Activated CD8-positive, alpha-beta memory T cell treated with anti-CD3 and anti-CD28 coated beads for 48 hours (primary cell): ENCODE data around the gene DLG2.

Source experiments
- DNase-seq, 3 experiments: peaks; one replicate each; pipeline ENCODE4 v3.0.0-alpha.2; 2020; ENCODE audit warnings: low read depth in 2 of 3, low spot score in 2 of 3

DLG2 gene

DNA sequence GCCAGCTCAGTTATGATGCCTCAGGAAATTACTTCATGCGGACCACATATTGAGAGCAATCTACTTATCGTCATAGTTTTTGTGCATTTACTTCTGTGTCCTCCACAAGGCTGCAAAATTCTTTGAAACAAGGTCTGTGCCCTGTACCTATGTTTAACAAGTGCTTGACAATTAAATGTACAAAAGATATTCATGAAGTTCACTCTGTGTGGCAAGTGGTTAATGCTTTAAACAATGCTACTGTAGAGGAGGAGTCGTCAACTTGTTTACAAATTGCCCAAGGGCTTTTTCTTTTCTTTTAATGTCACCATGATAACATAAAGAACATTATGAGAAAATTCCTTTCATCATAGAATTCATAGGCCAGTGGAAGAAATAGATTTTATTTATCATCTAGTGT lies 1469.5 kb downstream of the DLG2 start:
- no peak for DNase-seq

DNA sequence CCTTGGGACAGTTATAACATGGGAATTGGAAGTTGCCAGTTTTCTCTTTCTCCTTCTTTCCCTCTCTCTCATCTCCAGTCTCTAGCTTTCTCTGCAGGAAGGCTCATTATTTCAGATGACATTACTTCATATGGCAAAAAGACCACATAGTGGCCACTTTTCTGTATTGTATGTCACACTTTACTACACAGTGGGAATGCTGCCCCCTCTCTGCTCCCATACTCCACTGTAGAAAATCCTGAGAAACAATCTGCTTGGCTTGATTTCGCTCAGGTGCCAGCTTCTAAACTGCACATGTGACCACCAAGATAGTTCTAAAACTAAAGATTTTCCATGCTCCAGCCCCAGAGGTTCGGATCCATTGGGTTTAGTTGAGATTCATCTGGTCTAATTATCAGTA lies 1480.3 kb downstream of the DLG2 start:
- DNase-seq = no peak

GRCh38 chr11:84145616-84146185 lies 1481.4 kb downstream of the DLG2 start:
- no peak for DNase-seq

DNA sequence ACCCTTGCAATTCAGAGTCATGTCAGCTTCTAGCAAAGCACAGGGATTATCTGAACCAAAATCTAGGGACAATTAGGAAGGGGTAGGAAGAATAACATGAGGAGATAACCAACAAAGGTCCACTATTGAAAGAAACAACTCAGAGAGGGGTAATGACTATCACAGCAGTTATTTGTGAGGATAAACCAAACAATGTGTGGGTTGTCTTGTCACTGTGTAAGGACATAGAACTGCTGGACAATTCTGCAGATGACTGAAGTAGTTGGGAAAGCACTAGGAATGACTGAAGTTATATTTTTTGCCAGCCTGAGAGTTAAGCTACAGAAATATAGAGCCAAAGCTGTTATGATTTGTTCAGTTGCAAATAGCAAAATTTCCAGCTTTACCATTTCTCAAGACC lies 1482.6 kb downstream of the DLG2 start:
- no peak for DNase-seq

DNA sequence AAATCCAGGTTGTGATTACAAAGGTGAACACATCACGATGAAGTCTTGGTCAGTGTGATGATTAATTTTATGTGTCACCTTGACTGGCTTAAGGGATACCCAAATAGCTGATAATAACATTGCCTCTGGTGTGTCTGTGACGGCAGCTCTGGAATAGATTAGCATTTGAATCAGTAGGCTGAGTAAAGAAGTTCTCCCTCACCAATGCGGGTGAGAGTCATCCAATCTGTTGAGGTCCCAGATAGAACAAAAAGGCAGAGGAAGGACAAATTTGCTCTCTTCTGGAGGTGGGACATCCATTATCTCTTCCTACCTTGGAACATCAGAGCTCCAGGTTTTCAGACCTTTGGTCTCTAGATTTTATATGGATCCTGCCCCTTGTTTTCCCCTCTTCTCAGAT lies 1484.7 kb downstream of the DLG2 start:
- DNase-seq = no peak

- DNase-seq = no peak
These were observed 1486.6 kb downstream of the DLG2 start for GRCh38 chr11:84140386-84141169.

GRCh38 chr11:84137960-84138359 lies 1489.2 kb downstream of the DLG2 start:
- no peak for DNase-seq

DNA sequence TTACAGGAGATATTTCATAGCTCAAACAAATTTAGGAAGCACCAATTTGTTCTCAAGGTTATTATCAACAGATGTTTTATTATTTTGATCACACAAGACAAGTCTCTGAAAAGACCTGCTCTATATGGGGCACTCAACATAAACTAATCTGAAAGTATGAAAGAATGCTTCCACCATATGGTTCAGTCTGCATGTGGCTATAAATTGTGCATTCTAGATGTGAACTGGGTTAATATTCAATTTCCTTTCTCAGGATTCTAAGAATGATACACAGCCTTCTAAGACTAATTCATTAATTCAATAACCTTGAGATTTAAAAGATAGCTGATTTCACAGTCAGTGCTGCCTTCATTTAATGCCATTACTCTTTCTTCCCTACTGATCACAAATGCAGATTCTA lies 1489.6 kb downstream of the DLG2 start:
- no peak for DNase-seq

GRCh38 chr11:84136926-84137325 lies 1490.2 kb downstream of the DLG2 start:
- DNase-seq = no peak

- DNase-seq = no peak
These were observed 1496.3 kb downstream of the DLG2 start for GRCh38 chr11:84130646-84131427.

- no peak for DNase-seq
These were observed 1497.1 kb downstream of the DLG2 start for GRCh38 chr11:84129961-84130576.

DNA sequence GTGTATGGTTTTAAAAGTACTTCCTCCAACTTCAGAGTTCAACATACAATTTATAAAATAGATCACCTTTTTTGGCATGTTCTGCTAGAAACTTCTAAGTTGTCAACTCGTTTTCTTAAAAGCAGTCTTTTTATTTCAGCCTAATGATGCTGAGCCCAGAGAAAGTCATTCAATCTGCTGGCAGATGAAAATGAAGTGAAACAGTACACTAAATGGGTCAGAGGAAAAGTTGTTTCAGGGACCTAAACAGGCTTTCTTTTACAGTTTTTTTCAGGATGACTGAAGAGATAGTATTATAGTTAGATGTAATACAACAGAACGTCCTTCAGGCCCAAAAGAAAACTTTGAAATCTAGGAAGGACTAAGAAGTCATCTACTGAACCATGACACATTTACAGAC lies 1498.3 kb downstream of the DLG2 start:
- no peak for DNase-seq

DNA sequence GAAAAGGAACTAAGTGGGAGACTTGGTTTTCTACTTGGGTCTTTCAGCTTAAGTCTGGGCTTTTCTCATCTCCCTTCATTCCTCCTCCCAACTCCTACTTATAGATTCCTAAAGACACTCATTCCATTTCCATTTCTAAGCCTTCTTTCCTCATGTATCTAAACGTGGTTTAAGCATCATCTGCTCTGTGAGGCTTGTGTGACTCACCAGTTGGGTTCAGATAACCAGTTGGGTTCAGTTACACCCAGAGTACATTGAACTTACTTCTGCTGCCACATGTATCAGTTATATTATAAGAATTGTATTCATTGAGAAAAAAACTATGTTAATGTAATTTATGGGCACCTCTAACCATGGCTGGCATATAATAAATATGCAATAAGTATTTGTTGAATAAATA lies 1509.8 kb downstream of the DLG2 start:
- DNase-seq = no peak

DNA sequence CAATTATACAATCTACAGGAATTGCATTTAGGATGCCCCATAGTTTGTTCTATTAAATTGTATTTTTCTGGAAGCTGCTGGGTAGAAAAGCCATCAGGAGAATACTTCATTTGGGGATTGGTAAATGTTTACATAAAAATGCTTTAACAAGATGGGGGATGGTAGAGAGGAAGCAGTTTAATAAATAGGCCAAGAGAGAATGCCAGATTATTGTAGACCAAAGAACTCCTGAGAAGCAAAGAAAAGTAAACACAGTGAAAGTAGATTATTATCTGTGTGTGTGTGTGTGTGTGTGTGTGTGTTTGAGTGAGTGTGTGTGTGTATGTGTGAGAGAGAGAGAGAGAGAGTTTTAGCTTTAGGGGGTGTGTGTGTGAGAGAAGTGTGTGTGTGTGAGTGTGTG lies 1520.6 kb downstream of the DLG2 start:
- DNase-seq = no peak

DNA sequence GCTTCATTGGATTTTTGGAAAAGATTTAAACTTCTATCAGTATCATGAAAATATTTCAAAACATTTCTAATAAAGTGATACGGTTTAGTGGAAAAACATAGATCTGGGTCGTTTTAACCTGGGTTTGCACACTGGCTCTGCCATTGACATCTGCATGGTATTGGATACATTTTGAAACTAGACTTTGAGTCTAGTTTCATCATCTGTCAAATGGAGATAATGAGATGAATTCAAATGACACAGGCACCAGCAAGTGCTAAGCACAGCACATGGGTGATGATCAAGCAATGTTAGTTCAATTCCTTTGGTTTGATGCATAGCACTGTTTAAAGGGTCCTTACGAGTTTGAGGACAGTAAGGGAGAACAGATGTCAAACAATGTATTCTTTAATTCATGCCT lies 1522.0 kb downstream of the DLG2 start:
- DNase-seq = no peak

GRCh38 chr11:84103096-84103495 lies 1524.0 kb downstream of the DLG2 start:
- DNase-seq = no peak

- no peak for DNase-seq
These were observed 1530.0 kb downstream of the DLG2 start for GRCh38 chr11:84097186-84097585.

DNA sequence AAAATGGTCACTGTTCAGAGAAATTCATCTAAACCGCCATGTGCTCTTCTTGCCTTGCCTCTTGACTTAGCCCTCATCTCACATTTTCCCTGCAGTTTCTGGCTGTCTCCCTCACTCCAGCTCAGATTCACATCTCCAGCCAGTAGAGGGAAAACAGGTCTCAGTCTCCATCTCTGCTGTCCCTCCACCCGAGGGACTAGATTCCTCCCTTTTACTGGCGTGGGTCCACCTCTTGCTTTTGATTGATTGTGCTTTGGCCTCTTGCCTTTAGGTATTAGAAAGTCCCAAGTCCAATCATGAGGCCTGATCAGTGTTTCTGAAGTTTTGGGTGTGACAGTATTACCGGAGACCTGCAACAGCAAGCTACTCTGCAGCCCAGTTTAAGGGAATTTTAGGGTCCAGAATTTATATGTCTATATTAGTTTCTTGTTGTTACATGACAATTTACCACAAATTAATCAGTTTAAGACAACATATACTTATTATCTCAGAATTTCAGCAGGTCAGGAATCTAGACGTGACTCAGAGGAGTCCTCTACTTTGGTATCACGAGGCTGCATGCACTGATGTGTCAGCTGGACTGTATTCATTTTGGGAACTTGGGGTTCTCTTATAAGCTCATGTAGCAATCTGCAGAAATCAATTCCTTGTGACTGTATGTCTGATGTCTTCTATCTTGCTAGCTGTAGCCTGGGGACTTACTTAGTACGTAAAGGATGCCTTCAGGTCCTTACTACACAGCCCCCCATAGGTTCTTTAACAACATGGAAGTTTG lies 1535.7 kb downstream of the DLG2 start:
- DNase-seq = no peak

DNA sequence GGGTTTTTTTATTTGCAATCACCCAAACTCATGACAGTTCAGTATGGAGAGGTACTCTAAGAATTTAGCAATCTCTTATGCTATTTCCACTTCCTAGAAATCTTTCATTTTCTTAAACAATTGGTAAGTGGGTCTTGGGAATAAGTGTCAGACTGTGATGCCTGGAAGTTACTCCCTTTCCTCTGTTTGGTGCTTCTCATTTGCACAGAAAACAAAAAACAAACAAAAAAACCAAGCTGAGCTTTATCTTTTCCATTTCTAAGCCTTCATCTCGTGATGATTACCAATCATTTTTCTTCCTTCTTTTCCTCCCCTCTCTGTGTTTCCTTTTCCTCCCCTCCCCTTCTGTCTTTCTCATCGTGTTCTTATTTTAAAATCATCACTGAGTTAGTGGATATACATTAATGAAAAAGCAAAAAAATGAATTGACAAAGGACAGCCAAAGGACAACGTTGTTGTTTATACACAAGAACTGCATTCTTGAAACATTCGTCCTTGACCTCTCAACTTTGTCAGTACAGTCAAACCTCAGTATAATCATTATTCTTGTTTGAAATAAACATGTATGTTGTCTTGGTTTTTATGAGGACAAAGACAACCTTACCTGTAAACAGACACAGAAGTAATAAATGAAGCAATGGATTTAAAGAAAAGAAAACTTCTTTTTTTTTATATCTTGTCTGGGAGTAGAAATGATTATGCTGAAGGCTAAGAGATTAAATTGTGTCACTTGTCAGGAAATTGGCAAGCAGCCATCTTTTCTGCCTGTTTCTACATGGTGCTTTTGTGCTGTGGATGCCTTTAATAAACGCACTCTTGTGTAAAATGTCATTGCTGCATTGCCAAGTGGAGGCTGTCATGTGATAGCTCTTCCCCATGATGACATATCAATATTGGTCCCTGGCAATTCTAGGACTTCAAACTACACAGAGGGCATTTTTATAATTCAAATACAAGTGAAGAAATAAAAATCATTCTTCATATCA lies 1537.8 kb downstream of the DLG2 start:
- DNase-seq = no peak

GRCh38 chr11:84071851-84072250 lies 1555.3 kb downstream of the DLG2 start:
- no peak for DNase-seq
